K562 (cell line): ENCODE data around the gene ERVH48-1. TPM values are rescaled to one million over a fixed set of nuclear protein-coding genes. Genes with fewer than 3 reads are reported as not detected.
A peak's percentile ranks its signal among the peaks of the same experiment; 100 is the strongest.

Experiments
- ARID1B ChIP-seq: fragments of 450-650 bp; IDR thresholded peaks from 2 replicates; pipeline ENCODE4 v1.6.1; 2016; ENCODE audit warnings: antibody characterized with exemption, mild to moderate bottlenecking, inconsistent platforms
- ARID4B ChIP-seq: sonication (generic); formaldehyde crosslinking; IDR thresholded peaks from 2 replicates; pipeline ENCODE4 v1.8.0; 2022; ENCODE audit warnings: mild to moderate bottlenecking, missing genetic modification reagents
- ARNT ChIP-seq, 2 experiments: fragments of 450-650 bp; IDR thresholded peaks; 2 replicates each; pipeline ENCODE4 v1.6.1; 2016; ENCODE audit warnings: mild to moderate bottlenecking in 1 of 2
- FOXK1 ChIP-seq: sonication (generic); formaldehyde crosslinking; IDR thresholded peaks from 2 replicates; pipeline ENCODE4 v1.8.0; 2022; ENCODE audit warnings: missing genetic modification reagents, mild to moderate bottlenecking, borderline replicate concordance
- HMG20A ChIP-seq: fragments of 450-650 bp; formaldehyde crosslinking; conservative IDR thresholded peaks from 2 replicates; pipeline ENCODE4 v1.4.0; 2020; ENCODE audit warnings: mild to moderate bottlenecking, mixed read lengths
- HOXB6 ChIP-seq: fragments of 250-450 bp; sonication (Bioruptor Pico); IDR thresholded peaks from 2 replicates; pipeline ENCODE4 v1.5.1; 2022; ENCODE audit warnings: mild to moderate bottlenecking, borderline replicate concordance
- KAT2B ChIP-seq: IDR thresholded peaks from one replicate; pipeline ENCODE4 v1.6.1; 2012; ENCODE audit warnings: low read depth, mild to moderate bottlenecking, control low read depth, inconsistent platforms, low read length, moderate library complexity
- MCM2 ChIP-seq: fragments of 450-650 bp; IDR thresholded peaks from 2 replicates; pipeline ENCODE4 v1.6.1; 2017; ENCODE audit warnings: low read depth, mild to moderate bottlenecking
- NCOA6 ChIP-seq: fragments of 450-650 bp; IDR thresholded peaks from 2 replicates; pipeline ENCODE4 v1.6.1; 2017; ENCODE audit warnings: mild to moderate bottlenecking
- NRF1 ChIP-seq, 2 experiments: fragments of 450-650 bp; IDR thresholded peaks in 1 of 2; conservative IDR thresholded peaks in 1 of 2; 2 replicates each; pipeline ENCODE4 v1.6.1; 2014; ENCODE audit warnings: mild to moderate bottlenecking in 2 of 2
- PRMT5 ChIP-seq: sonication (generic); formaldehyde crosslinking; IDR thresholded peaks from 2 replicates; pipeline ENCODE4 v1.5.0; 2020; ENCODE audit warnings: missing genetic modification reagents
- PRPF4 ChIP-seq: fragments of 200-400 bp; formaldehyde crosslinking; IDR thresholded peaks from one replicate; pipeline ENCODE4 v1.6.1; 2017; ENCODE audit warnings: low read length, low read depth, mild to moderate bottlenecking; ENCODE audit not compliant: insufficient read depth, poor library complexity, severe bottlenecking
- RAD51 ChIP-seq: fragments of 450-650 bp; IDR thresholded peaks from 2 replicates; pipeline ENCODE4 v1.7.1; 2016; ENCODE audit warnings: low read depth, mild to moderate bottlenecking, borderline replicate concordance
- RB1 ChIP-seq: fragments of 450-650 bp; IDR thresholded peaks from 2 replicates; pipeline ENCODE4 v1.6.1; 2017; ENCODE audit warnings: low read depth, mild to moderate bottlenecking
- RFX1 ChIP-seq: fragments of 450-650 bp; IDR thresholded peaks from 2 replicates; pipeline ENCODE4 v1.6.1; 2016; ENCODE audit warnings: mild to moderate bottlenecking, moderate library complexity
- SPI1 ChIP-seq: IDR thresholded peaks from 2 replicates; pipeline ENCODE4 v1.6.1; 2011; ENCODE audit warnings: low read depth, low read length, control low read depth, borderline replicate concordance
- ZBTB8A ChIP-seq: fragments of 450-650 bp; IDR thresholded peaks from 2 replicates; pipeline ENCODE4 v1.6.1; 2018; ENCODE audit warnings: mild to moderate bottlenecking, moderate library complexity; ENCODE audit not compliant: partially characterized antibody
- ZC3H11A ChIP-seq: IDR thresholded peaks from 2 replicates; pipeline ENCODE4 v1.6.1; 2012; ENCODE audit warnings: low read depth, low read length, improper control_type of control experiment
- ZKSCAN8 ChIP-seq: fragments of 200-800 bp; sonication (Bioruptor generic); IDR thresholded peaks from 2 replicates; pipeline ENCODE4 v1.6.1; 2016; ENCODE audit warnings: missing genetic modification characterization, missing compliant biosample characterization
- polyA plus RNA-seq, 8 experiments: library from polyadenylated mRNA; depleted of rRNA in 4 of 8; stranded (reverse) in 5 of 8; unstranded in 3 of 8; fragments of >200 nt; fragmentation: Nextera tagmentation in 2 of 8; fragmentation: Illumina TruSeq in 1 of 8; extraction: Ambion mirVana in 2 of 8; extraction: Trizol in 1 of 8; gene quantifications; 2 replicates each; pipeline versions ENCODE4 v1.2.1 to v1.2.3, GENCODE V29; 2011 to 2014; ENCODE audit warnings: inconsistent platforms in 1 of 8, missing spikeins in 1 of 8
- total RNA-seq, 7 experiments: library from RNA; depleted of rRNA in 6 of 7; stranded (reverse); fragments of >200 nt in 6 of 7; fragmentation: Illumina TruSeq in 2 of 7; extraction: Trizol in 2 of 7; gene quantifications; 2 replicates each; pipeline versions ENCODE4 v1.2.1 to v1.2.3, GENCODE V29; 2011 to 2021; ENCODE audit warnings: low replicate concordance in 1 of 7
- TF ChIP-seq, protein P1 (sequence below), 2 experiments: fragments of 450-650 bp in 1 of 2; IDR thresholded peaks; 2 replicates each; pipeline ENCODE4 v1.6.1; 2011 to 2017; ENCODE audit warnings: low read depth in 2 of 2, antibody characterized with exemption in 1 of 2, borderline replicate concordance in 1 of 2, low read length in 1 of 2, mild to moderate bottlenecking in 1 of 2, mixed read lengths in 1 of 2; ENCODE audit not compliant: control insufficient read depth in 1 of 2
- TF ChIP-seq, protein P2 (sequence below): fragments of 450-650 bp; formaldehyde crosslinking; conservative IDR thresholded peaks from 2 replicates; pipeline ENCODE4 v1.4.0; 2022; ENCODE audit warnings: mild to moderate bottlenecking, missing genetic modification characterization

The ERVH48-1 gene
- total and polyA plus RNA-seq, 9 of the 15 experiments (the other 6 are each of a cell fraction or from before 2014, with no cell fraction given) = 0.08 to 0.49 (median 0.16) TPM; not detected in 3

DNA sequence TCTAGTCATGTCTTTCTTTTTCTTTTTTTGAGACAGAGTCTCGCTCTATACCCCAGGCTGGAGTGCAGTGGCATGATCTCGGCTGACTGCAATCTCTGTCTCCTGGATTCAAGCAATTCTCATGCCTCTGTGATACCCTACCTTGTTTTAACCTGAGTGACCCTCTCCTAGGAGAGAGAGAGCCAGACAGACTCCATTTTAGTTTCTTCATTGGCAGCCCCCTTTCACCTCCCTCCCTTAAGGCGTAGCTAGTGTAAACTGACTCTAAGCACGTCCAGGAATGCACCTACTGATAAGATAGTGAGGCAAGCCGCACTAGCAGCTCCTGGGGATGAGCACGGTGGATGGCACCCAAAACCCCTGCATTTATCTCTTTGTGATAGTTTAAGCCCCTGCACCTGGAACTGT, 43.8 kb upstream of the ERVH48-1 start (continued):
- TF ChIP-seq ARID4B (no peak), ZBTB8A (no peak), SPI1 (no peak), ARID1B (peak; percentile 58), RB1 (no peak), PRPF4 (no peak), PRMT5 (no peak), RAD51 (no peak), RFX1 (no peak), MCM2 (no peak), NRF1 (conservative IDR thresholded peaks at IDR 0.05 in 1 of 2, IDR thresholded peaks at IDR 0.05 in 1 of 2) (no peak), NCOA6 (no peak), KAT2B (no peak), ZKSCAN8 (CRISPR knock-in tag) (no peak), ARNT (IDR thresholded peaks at IDR 0.05) (no peak), ZC3H11A (no peak), HOXB6 (CRISPR knock-in tag) (no peak), HMG20A (CRISPR knock-in tag) (no peak), FOXK1 (CRISPR knock-in tag) (no peak)
- TF ChIP-seq, protein P1, sequence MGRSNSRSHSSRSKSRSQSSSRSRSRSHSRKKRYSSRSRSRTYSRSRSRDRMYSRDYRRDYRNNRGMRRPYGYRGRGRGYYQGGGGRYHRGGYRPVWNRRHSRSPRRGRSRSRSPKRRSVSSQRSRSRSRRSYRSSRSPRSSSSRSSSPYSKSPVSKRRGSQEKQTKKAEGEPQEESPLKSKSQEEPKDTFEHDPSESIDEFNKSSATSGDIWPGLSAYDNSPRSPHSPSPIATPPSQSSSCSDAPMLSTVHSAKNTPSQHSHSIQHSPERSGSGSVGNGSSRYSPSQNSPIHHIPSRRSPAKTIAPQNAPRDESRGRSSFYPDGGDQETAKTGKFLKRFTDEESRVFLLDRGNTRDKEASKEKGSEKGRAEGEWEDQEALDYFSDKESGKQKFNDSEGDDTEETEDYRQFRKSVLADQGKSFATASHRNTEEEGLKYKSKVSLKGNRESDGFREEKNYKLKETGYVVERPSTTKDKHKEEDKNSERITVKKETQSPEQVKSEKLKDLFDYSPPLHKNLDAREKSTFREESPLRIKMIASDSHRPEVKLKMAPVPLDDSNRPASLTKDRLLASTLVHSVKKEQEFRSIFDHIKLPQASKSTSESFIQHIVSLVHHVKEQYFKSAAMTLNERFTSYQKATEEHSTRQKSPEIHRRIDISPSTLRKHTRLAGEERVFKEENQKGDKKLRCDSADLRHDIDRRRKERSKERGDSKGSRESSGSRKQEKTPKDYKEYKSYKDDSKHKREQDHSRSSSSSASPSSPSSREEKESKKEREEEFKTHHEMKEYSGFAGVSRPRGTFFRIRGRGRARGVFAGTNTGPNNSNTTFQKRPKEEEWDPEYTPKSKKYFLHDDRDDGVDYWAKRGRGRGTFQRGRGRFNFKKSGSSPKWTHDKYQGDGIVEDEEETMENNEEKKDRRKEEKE (IDR thresholded peaks at IDR 0.05; ENCODE audit: borderline replicate concordance in 1 of 2, control insufficient read depth in 1 of 2, low read depth in 2 of 2, low read length in 1 of 2) = no peak
- TF ChIP-seq, protein P2, sequence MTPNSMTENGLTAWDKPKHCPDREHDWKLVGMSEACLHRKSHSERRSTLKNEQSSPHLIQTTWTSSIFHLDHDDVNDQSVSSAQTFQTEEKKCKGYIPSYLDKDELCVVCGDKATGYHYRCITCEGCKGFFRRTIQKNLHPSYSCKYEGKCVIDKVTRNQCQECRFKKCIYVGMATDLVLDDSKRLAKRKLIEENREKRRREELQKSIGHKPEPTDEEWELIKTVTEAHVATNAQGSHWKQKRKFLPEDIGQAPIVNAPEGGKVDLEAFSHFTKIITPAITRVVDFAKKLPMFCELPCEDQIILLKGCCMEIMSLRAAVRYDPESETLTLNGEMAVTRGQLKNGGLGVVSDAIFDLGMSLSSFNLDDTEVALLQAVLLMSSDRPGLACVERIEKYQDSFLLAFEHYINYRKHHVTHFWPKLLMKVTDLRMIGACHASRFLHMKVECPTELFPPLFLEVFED (CRISPR knock-in tag) = no peak
